Hypothalamus (tissue), 51 donors: ENCODE results near the gene GAGE13.
"Not testable (repeated sequence)": the region's sequence is repeated elsewhere in the genome, so short reads cannot be mapped to it uniquely, and the experiment has no call there.

ENCODE experiments used
- DNase-seq, 51 donors: peaks; one replicate each; lab custom pipeline; 2025; lab: John Stamatoyannopoulos, UW

The GAGE13 gene, protein sequence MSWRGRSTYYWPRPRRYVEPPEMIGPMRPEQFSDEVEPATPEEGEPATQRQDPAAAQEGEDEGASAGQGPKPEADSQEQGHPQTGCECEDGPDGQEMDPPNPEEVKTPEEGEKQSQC

DNA sequence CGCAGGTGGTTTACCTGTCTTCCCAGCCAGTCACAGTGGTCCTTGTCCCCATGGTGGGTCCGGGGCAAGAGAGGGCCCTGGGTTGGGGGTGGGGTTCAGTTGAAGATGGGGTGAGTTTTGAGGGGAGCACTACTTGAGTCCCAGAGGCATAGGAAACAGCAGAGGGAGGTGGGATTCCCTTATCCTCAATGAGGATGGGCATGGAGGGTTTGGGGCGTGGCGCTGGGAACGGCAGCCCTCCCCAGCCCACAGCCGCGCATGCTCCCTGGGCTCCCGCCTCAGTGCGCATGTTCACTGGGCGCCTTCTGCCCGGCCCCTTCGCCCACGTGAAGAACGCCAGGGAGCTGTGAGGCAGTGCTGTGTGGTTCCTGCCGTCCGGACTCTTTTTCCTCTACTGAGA lies at the start of gene GAGE13:
Gene GAGE13, plus strand, starts transcription at position 301 of the 400 bp plus-strand sequence. CDS start 1,156 bp downstream, outside the sequence.
- DNase-seq, result not testable (repeated sequence)

DNA sequence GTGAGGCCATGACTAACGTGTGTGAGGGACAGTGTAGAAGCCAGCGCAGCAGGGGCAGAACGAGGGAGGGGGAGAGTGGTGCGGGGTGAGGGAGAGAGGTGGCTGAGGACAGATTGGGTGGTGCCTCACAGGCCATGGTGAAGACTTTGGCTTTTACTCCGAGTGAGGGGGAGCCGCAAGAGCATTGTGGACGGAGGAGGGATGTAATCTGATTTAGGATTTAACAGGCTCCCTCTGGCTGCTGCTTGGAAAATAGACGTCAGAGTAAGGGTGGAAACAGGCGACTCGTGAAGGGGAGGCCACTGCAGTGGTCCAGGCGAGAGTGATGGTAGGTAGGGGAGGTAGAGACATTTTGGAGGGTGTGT lies 48.8 kb upstream of the GAGE13 start:
- peak in 4 of 51 donors; percentile 0 to 22 (median 2) for DNase-seq

DNA sequence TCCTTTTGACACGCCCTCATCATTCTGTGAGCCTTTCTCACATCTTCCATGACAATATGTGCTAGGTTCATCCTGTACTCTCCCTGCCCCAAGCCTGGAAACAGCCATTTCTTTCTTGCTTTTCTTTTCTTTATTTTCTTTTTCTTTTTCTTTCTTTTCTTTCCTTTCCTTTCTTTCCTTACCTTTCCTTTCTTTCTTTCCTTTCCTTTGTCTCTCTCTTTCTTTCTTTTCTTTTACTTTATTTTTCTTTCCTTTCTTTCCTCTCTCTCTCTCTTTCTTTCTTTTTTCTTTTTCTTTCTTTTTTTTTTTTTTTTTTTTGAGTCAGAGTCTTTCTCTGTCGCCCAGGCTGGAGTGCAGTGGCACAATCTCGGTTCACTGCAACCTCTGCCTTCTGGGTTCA lies 47.2 kb upstream of the GAGE13 start:
- DNase-seq, result no peak

DNA sequence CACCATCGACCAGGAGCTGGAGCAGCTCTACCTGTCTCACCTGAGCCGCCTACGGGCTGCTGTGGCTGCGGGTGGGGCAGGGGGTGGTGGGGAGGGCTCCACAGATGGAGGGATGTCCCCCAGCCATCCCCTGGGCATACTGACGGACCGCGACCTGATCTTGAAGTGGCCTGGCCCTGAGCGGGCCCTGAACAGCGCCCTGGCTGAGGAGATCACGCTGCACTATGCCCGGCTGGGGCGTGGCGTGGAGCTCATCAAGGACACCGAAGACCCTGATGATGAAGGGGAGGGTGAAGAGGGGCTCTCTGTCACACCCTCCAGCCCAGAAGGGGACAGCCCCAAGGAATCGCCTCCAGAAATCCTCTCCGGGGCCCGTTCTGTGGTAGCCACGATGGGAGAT lies 45.2 kb upstream of the GAGE13 start:
- DNase-seq, result no peak

DNA sequence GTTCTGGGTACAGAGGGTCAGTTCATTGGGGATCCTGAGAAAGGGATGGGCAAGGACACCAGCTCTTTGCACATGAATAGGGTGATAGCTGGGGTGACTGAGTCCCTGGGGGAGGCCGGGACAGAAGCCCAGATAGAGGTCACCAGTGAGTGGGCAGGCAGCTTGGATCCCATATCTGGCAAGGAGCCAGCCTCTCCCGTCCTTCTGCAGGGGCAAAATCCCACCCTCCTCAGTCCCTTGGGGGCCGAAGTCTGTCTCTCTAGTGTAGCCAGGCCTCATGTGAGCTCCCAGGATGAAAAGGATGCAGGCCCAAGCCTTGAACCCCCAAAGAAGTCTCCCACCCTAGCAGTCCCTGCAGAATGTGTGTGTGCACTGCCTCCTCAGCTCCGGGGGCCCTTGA lies 44.8 kb upstream of the GAGE13 start:
- no peak for DNase-seq

DNA sequence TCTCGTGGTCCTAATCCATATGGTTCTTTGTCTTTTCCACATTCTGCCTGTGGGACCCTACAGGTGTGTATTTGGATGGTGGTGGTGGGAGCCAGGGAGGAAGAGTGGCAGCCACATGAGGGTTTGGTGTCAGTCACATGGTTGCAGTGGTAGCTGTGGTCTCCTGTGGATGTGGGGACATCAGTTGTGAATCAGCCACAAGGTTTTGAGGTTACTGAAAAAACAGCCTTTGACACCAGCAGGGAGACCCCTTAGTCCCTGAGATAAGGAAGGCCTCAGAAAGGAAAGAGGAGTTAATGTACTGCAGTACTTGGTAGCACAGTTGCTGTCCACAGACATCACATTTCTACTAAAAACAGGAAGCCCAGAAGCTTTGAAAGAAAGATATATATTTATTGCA lies 43.7 kb upstream of the GAGE13 start:
- no peak for DNase-seq

DNA sequence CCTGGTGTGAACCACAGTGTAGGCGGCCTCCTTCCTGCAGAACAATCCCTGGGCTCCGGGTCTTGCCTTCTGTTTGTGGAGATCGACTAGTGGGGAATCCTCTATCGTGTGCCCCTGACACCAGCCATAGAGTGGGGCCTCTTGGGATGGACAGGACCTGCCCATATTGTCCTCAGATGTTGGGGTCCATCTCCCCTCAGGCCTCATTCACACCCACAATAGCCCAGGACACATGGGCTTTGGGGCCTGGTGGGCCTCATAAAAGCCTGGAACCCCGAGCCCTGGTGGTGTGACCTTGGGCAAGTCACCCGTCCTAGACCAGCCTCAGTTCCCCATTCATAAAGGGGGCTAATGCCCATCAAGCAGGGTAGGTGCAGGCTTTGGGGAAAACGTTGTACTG lies 41.2 kb upstream of the GAGE13 start:
- DNase-seq, result no peak

DNA sequence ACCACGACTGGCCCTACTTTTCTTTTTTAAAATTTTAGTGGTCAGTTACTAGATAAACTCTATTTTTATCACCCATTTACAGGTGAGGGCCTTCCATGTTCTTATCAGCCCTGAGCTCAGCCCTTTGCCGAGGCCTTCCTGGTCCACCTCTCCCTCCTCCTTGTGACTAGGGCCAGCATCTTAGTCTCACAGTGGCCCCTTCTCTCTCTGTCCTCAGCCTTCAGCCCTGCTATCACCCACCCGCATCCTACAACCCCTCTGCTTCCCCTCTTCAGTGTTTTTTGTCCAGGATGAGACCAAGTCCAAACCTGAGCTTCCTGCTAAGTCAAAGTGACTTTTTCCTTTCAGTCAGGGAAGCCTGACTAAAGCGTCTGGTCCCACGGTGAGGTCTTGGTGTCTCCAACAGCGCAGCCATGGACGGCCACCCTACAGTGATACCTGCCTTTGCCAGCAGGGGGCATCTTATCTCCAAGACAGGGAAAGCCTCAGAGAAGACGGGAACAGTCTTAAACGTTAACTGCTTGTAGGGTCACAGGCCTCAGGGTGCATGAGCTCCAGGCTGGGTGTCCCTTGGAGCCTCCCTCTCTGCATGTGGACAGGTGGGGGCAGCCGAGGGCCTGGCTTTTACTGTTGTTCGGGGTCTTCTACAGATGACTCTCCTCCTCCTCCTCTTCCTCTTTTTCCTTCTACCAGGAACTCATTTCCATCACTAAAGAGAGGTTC lies 39.6 kb upstream of the GAGE13 start:
- peak in 26 of 51 donors; percentile 1 to 51 (median 18) for DNase-seq

DNA sequence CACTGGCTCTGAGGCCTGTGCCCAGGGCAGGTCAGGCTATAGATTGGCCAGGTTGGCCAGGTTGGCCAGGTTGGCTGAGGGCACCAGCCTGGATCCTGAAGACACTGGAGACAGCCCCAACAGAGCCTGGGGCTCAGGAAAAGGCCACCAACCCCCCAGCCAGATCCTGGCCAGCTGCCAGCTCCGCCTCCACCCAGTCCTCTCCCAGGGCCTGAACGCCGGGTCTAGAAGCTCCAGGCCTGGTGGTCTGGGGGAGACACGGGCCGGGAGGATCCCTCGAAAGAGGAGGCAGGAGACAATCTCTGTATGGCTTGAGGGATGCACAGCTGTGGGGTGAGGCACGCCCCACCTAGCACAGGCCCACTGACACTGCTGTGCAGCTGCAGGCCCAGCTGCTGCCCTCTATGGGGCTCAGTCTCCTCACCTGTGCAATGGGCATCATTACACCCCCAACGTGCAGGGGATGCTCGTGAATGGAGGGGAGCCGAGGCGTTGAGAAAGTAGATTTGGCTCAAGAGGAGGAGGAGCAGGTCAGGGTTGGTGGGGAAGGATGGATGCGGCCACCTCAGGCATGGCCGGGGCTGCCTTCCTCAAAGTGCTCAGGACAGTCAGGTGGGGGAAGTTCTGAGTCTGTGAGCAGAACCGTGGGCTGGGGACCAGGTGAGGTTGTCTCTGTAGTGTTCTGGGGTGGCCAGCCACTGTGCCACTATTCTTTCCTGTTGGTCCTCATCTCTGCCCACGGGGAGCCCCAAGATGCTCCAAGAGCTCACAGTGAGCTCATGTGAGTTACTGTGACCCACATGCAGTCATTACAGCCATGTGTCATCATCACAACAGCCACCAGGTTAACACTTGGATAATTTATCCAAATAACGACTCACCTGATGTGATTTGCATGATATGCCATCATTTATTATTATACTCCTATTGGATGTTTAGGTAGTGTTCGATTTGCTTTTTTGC lies 38.7 kb upstream of the GAGE13 start:
- DNase-seq, result no peak

DNA sequence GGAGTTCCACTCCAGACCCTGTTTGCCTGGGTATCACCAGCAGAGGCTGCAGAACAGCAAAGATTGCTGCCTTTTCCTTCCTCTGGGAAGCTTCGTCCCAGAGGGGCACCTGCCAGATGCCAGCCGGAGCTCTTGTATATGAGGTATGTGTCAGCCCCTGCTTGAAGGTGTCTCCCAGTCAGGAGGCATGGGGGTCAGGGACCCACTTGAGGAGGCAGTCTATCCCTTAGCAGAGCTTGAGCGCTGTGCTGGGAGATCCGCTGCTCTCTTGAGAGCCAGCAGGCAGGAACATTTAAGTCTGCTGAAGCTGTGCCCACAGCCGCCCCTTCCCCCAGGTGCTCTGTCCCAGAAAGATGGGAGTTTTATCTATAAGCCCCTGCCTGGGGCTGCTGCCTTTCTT lies 32.1 kb upstream of the GAGE13 start:
- DNase-seq, result not testable (repeated sequence)

DNA sequence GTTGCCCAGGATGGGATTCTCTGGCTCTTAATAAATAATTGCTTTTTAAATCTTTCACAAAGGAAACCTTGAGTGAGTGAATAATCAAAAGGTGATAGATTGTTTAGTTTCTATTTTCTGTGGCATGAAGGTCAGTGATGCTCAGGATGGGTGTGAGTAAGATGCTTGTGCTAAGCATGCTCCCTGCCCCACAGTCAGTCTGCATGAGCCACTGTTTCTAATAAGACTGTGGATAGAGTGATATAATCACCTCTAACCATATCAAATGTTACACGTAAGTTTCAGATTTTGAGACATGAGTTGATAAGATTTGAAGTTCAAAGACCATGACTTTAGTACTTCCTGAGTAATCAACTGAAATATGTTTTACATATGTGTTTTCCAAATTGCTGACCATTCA lies 30.7 kb upstream of the GAGE13 start:
- no peak for DNase-seq

DNA sequence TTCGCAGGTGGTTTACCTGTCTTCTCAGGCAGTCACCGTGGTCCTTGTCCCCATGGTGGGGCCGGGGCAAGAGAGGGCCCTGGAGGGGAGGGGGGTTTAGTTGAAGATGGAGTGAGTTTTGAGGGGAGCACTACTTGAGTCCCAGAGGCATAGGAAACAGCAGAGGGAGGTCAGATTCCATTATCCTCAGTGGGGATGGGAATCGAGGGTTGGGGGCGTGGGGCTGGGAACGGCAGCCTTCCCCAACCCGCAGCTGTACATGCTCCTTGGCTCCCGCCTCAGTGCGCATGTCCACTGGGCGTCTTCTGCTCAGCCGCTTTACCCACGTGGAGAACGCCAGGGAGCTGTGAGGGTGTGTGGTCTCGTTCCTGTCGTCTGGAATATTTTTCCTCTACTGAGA lies 28.0 kb upstream of the GAGE13 start, which contains the start of gene GAGE10:
Gene GAGE10, plus strand, starts transcription at position 301 of the 400 bp plus-strand sequence. CDS start 1,214 bp downstream, outside the sequence.
- DNase-seq, result no peak

DNA sequence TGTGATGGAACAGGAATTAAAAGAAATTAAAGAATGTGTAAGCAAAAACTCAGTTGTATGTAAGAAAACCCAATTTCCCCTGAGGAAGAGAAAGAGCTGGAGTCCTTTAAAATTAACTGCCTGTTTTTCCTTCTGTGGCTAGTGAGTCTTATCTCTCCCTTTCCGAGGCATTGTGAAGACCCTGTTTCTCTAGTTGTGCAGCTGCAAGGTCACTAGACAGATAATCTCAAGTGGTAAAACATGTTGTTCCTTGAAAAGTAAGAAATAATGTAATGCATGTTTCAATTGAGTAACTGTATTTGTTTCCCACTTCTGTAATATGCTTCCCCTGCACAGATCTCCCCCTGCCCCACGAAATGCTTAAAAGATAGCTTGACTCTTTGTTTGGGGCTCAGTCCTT lies 23.6 kb upstream of the GAGE13 start:
- DNase-seq, result not testable (repeated sequence)

DNA sequence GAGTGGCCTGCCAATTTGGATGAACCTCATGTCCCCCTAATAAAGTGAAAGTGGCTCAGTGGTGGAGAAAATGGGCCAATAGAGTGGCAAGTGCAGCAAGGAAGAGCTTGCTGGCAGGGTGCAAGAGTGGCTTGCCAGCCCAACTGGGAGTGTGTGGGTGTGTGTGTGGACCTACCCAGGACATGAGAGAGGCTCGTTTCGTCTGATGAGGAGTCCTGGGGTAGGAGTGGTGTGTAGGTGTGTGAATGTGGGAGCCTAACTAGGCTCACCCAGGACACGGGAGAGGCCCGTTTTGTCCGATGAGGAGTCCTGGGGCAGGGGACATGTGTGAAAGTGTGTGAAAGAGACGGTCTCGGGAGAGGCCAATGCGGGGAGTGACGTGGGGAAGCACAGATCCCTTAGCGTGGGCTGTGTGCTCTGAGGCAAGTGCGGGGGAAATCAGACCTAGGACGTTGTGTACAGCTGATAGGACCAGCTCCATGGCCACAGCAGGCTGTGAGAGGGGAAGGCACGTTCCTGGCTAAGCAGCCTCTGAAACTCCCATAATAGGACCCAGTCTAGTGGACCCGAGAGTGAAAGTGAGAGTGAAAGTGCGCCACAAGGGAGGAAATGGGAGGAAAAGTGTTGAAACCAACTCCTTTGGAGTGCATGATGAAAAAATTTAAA lies 22.6 kb upstream of the GAGE13 start:
- DNase-seq, result peak in 3 of 51 donors; percentile 2 to 30 (median 8)

DNA sequence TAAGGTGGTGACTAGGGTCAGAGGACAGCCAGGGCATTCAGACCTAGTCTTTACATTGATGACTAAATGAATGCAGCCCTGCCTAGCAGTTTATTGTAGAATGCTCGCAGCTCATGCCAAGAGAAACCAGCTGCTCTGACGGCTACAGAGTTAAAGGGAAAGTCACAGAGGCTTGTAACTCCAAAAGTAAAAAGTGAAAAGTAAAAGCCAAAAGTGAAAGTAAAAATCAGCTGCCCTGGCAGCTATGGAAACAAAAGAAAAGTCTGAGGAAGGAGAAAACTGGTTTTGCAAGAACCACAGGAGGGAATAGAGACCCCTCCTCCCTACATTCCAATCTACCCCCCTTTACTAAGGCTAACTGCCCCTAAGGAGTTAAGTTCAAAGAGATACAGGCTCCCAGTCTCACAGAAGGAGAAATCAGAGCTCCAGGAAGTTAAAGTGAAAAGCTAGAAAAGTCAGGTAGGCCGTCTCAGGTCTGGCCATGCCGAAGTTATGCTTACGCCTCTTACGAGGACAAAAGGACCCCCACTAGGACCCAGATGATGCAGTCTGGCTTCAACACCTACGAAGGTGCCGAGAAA lies 21.9 kb upstream of the GAGE13 start:
- DNase-seq, result no peak

DNA sequence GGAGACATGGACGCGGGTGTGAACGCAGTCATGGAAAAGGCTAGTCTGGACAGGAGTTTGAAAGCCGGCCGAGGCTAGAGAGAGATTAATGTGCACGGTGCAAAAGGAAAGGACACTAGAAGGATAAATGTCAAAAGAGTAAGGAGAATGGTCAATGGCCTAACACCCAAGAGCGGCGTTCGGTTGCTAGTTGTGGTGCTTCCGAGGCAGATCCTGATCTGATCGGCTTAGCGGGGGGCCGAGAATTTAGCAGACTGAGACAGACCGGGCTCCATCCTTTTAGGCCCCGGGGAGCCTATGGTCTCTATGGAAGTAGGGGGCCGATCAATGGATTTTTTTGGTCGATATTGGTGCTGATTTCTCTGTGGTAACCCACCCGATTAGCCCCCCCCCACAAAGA lies 21.0 kb upstream of the GAGE13 start:
- no peak for DNase-seq

DNA sequence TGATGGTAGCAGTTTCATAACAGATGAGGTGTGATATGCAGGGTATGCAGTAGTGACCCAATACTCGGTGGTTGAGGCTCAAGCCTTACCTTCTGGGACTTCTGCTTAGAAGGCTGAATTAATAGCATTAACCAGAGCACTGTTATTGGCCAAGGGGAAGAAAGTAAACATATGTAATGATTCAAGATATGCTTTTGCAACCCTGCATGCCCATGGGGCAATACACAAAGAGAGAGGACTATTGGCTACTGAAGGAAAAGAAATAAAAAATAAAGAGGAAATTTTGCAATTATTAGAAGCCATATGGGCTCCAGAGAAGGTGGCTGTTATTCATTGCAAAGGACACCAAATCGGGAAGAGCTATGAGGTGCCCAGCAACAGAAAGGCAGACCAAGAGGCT lies 19.2 kb upstream of the GAGE13 start:
- no peak for DNase-seq

DNA sequence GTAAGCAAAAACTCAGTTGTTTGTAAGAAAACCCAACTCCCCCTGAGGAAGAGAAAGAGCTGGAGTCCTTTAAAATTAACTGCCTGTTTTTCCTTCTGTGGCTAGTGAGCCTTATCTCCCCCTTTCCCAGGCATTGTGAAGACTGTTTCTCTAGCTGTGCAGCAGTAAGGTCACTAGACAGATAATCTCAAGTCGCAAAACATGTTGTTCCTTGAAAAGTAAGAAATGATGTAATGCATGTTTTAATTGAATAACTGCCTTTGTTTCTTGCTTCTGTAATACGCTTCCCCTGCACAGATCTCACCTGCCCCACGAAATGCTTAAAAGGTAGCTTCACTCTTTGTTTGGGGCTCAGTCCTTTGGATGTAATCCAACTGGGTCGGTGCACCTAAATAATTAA lies 15.3 kb upstream of the GAGE13 start:
- DNase-seq, result no peak

DNA sequence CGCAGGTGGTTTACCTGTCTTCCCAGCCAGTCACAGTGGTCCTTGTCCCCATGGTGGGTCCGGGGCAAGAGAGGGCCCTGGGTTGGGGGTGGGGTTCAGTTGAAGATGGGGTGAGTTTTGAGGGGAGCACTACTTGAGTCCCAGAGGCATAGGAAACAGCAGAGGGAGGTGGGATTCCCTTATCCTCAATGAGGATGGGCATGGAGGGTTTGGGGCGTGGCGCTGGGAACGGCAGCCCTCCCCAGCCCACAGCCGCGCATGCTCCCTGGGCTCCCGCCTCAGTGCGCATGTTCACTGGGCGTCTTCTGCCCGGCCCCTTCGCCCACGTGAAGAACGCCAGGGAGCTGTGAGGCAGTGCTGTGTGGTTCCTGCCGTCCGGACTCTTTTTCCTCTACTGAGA lies 9.6 kb upstream of the GAGE13 start, which contains the start of gene GAGE12J:
Gene GAGE12J, plus strand, starts transcription at position 301 of the 400 bp plus-strand sequence. CDS start 1,157 bp downstream, outside the sequence.
- DNase-seq, result not testable (repeated sequence)

DNA sequence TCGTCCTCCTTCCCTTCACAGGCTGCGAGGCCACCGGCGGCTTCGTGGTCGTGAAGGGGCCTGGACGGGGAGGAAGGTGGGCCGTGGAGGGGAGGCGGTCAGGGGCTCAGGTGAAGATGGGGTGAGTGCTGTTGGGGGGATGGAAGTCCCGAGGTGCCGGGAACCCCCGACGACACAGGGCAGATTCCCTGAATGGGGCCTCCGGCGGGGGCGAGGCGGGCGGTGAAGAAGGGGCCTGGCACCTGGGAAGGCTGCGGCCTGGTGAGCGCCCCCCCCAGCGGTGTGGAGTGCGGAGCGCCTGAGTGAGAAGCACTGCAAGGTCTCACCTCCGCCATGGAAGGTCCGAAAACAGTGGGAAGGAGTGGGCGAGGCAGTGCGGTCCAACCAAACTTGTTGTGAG lies 9.1 kb upstream of the GAGE13 start:
- DNase-seq, result not testable (repeated sequence)
